GM21619 (cell line): ENCODE measurements around the gene ADAMTSL4.
"Not testable (repeated sequence)": the region's sequence is repeated elsewhere in the genome, so short reads cannot be mapped to it uniquely, and the experiment has no call there.

Source experiments
- ATAC-seq: cut with Tn5 transposase; IDR thresholded peaks from one replicate; pipeline ENCODE4 v1.9.1; 2021; ENCODE audit not compliant: unreplicated experiment

Gene ADAMTSL4

DNA sequence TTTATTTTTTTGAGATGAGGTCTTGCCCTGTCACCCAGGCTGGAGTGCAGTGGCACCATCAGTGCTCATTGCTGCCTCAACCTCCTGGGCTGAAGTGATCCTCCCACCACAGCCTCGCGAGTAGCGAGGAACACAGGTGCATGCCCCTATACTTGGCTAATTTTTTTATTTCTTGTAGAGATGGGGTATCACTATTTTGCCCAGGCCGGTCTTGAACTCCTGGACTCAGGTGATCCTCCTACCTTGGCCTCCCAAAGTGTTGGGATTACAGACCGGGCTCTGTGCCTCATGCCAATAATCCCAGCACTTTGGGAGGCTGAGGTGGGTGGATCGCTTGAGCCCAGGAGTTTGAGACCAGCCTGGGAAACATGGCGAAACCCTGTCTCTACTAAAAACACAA lies 32.2 kb downstream of the ADAMTSL4 start:
- not testable (repeated sequence) for ATAC-seq

DNA sequence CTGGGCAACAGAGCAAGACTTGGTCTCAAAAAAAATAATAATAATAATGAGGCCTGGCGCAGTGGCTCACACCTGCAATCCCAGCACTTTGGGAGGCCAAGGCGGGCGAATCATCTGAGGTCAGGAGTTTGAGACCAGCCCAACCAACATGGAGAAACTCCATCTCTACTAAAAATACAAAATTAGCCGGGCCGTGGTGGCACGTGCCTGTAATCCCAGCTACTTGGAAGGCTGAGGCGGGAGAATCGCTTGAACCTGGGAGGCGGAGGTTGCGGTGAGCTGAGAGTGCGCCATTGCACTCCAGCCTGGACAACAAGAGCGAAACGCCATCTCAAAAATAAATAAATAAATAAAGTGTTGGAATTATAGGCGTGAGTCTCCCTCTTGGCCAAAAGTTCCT lies 32.8 kb downstream of the ADAMTSL4 start:
- ATAC-seq: not testable (repeated sequence)

DNA sequence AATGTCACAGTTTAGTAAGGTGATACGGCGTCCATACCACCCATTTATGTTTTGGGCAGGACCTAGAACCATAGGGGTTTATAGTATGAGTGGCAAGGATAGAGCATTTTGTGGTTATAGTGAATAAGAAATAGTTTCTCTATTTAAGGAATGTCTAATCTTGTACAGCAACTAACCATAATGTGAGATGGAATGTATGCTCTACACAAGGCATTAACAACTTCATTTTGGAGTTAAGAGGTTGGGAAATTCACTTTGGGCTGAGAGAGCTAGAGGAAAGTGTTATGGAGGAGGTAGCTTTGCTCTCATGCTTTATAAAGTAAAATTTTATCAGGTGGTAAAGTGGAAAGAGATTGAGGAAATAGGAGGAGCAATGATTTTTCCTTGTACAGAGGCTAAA lies 33.2 kb downstream of the ADAMTSL4 start:
- no peak for ATAC-seq

DNA sequence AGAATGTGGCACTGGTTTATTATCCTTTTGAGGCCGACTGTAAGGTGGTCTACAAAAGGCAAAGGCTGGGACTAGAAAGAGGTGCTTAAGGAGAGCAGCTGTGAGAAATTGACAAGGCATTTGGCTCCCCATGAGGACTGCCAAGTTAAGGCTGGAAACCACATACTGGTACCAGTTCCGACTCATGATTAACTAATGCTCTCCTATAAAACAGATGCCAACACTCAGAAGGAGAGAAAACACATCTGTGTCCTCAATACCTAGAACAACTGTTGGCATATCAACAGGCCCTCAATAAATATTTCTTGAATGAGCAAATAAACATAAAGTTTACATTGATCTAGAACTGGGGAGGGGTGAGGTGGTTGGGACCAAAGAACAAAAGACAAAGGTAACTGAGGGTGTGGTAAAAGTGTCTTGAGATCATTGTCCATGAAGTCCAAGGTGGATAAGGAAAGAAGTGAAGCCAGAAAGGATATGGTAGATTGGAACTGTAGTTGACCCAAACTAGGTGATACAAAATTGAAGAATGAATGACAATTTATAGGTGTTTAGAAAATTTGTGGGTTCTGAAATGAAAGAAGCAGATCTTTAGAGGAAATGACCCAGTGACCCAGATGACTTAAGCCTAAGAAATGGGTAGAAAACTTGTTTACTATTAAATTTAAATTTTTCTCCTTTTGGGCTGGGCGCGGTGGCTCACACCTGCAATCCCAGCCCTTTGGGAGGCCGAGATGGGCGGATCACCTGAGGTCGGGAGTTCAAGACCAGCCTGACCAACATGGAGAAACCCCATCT lies 47.1 kb downstream of the ADAMTSL4 start:
- no peak for ATAC-seq

DNA sequence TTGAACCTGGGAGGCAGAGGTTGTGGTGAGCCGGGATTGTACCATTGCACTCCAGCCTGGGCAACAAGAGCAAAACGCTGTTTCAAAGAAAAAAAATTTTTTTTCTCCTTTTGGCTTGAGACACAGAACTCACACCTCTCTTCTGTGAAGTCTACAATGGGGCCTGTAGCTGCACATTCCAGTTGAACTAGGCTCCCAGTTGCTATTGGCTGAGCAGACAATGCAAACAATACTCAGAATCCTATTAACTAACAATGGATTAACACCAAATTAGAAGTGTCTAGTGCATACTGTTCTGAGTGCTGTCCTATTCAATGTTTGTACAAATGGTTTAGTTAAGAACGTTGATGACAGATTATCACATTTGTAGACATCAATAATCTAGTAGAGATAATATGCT lies 47.8 kb downstream of the ADAMTSL4 start:
- ATAC-seq: no peak

DNA sequence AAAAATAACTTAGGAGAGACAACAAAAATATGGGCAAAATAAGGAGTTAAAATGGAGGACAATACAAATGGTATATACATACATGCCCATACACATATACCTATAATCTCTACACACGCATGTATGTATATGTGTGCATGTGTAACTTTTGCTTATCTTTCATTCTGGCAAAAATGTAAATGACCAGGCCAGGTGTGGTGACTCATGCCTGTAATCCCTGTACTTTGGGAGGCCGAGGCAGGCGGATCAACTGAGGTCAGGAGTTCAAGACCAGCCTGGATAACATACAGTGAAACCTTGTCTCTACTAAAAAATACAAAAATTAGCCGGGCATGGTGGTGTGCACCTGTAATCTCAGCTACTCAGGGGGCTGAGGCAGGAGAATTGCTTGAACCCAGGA lies 49.1 kb downstream of the ADAMTSL4 start:
- ATAC-seq: not testable (repeated sequence)

DNA sequence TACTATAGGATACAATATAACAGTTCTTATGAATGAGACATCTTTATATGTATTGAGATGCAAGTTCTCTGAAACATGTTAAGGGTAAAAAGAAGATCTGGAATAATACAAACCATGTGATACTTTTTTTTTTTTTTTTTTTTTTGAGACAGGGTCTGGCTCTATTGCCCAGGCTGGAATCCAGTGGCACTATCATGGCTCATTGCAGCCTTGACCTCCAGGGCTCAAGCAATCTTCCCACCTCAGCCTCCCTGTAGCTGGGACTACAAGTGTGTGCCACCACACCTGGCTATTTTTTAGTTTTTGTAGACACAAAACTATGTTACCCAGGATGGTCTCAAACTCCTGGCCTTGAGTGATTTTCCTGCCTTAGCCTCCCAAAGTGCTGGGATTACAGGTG lies 52.3 kb downstream of the ADAMTSL4 start:
- ATAC-seq: no peak

DNA sequence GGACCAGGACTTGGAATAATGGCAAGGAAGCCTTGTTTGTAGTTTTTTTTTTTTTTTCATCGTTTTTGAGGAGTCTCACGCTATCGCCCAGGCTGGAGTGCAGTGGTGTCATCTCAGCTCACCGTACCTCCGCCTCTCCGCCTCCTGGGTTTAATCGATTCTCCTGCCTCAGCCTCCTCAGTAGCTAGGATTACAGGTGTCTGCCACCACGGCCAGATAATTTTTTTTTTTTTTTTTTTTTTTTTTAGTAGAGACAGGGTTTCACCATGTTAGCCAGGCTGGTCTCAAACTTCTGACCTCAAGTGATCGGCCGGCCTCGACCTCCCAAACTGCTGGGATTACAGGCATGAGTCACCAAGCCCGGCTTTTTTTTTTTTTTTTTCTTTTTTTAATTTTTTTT lies 53.2 kb downstream of the ADAMTSL4 start:
- not testable (repeated sequence) for ATAC-seq

DNA sequence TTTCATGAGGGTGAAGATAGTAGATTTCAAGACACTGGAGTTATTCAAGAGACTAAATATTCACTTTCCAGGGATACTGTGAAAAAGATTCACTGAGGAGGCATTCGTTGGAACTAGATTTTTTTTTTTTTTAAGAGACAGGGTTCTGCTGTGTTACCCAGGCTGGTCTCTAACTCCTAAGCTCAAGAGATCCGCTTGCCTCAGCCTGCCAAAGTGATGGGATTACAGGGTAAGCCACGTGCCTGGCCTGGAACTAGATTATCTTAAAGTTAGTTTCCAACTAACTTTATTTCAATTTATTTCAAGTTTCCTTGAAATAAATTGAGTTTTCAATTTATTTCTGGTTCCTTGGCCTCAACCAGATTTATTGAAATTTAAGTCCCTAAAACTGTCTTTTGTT lies 54.5 kb downstream of the ADAMTSL4 start:
- ATAC-seq: no peak

DNA sequence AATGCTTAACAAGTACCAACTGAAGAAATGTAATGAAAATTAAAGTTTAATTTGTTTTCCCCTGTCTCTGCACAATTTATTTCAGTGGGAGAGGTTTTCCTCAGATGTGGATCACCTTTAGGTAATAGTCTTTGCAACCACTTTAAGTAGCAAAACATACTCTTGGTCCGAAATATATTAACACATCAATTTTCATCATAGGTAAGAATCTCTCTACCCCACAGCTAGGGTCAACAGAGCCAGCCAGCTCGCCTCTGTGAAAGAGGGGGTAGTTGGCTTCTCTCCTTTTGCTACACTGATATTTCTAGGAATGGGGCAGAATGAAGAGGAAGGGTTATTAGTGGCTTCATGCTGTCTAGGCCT lies 55.0 kb downstream of the ADAMTSL4 start:
- ATAC-seq: no peak

DNA sequence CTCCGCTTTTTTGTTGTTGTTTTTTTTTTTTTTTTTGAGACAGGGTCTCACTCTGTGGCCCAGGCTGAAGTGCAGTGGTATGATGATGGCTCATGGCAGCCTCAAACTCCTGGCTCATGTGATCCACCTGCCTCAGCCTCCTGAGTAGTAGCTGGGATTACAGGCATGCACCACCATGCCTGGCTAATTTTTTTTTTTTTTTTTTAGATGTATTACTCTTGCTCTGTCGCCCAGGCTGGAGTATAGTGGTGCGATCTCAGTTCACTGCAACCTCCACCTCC lies 56.2 kb downstream of the ADAMTSL4 start:
- not testable (repeated sequence) for ATAC-seq

DNA sequence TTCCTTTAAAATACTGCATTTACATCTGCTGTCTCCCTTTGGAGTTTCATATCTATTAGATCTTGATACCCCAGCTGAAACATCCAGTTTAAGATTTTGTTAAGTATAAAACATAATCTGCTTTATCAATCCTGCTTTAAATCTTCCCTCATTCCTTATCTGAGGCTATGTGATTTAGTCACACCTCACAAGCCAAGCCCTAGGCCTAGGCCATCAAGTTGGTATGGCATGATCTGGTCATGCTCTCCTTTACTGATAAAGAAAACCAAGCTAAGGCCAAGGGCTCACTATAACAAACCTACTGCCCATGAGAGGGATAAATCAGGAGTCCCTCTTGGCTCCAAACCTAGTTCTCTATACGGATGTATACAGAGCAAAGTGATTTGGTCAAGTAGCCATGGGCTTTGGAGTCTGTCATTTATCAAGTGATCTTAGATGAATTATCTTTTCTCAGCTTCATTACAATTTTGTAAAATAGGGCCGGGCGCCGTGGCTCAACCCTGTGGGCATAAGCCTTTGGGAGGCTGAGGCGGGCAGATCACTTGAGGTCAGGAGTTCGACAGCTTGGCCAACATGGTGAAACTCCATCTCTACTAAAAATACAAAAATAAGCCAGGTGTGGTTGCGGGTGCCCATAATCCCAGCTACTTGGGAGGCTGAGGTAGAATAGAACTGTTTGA lies 57.4 kb downstream of the ADAMTSL4 start:
- ATAC-seq: no peak

DNA sequence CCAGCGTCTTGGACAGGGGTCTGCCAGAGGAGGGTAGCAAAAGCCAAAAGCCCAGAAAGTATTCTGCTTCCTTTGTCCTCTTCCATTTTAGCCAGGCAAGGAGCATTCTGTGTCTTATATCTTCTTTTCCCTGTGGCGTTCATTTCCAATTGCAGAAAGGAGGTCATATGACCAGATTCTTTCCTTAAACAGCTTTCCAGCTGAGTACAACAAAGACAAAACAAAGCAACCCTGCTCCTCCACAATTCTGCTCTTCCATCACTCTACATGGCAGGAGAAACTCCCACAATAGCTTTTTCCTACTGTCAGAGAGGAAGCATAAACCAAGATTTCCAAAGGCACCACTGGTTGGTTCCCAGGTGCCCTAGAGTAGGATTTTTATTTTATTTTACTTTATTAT lies 60.5 kb downstream of the ADAMTSL4 start:
- no peak for ATAC-seq
